ENCODE data around the gene ADGRG1. TPM values are rescaled to one million over a fixed set of nuclear protein-coding genes. Genes with fewer than 3 reads are reported as not detected.

The ADGRG1 gene
- total RNA-seq, 1 experiment from 2014 or later = 13.1 TPM

DNA sequence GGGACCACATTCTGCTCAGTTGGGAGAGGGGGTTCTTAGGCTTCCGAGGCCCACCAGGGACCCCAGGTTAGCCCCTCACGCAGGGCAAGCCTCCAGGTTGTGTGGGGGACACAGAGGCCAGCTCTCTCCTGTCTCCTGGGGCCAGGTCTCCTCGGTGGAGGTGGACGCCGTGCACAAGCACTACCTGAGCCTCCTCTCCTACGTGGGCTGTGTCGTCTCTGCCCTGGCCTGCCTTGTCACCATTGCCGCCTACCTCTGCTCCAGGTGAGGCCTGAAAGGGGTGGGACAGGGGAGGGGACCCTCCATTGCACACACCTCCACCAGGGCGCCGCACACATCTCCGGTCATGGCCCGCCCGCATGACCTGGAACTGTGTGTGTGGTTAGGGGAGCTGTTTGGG lies 28.8 kb downstream of the ADGRG1 start:
- intact Hi-C loops (cut with micrococcal nuclease; ENCODE audit: unreplicated experiment) = no loop called here
- no peak for ATAC-seq
- CTCF ChIA-PET = no interaction called here
- no peaks in the 10 kb centered on the region for H3K9me3 ChIP-seq (ENCODE audit: control insufficient read depth, insufficient read depth, low read depth, low read length)
- no peaks in the 10 kb centered on the region for H3K4me1 ChIP-seq (ENCODE audit: control insufficient read depth, insufficient read depth, low read length)
- in situ Hi-C loops (cut with HindIII; ENCODE audit: low pct_unique_long_range_greater_than_20kb, low sequenced_read_pairs) = no loop called here
- H3K27ac ChIP-seq (ENCODE audit: low read length) = no peak overlapping the region
- no peak for DNase-seq (ENCODE audit: low read depth, low spot score)
- no peaks in the 10 kb centered on the region for H3K27me3 ChIP-seq (ENCODE audit: control insufficient read depth, insufficient read depth, low read length)
- TF ChIP-seq SIN3A (IDR thresholded peaks at IDR 0.05; ENCODE audit: borderline replicate concordance, insufficient read depth, low read depth, low read length) (no peak), TCF7L2 (IDR thresholded peaks at IDR 0.05; ENCODE audit: low read depth, low read length) (no peak), POLR2AphosphoS5 (IDR thresholded peaks at IDR 0.05; ENCODE audit: low read depth, low read length) (no peak), CTCF (IDR thresholded peaks at IDR 0.05) (no peak)
- TF ChIP-seq, protein P1, sequence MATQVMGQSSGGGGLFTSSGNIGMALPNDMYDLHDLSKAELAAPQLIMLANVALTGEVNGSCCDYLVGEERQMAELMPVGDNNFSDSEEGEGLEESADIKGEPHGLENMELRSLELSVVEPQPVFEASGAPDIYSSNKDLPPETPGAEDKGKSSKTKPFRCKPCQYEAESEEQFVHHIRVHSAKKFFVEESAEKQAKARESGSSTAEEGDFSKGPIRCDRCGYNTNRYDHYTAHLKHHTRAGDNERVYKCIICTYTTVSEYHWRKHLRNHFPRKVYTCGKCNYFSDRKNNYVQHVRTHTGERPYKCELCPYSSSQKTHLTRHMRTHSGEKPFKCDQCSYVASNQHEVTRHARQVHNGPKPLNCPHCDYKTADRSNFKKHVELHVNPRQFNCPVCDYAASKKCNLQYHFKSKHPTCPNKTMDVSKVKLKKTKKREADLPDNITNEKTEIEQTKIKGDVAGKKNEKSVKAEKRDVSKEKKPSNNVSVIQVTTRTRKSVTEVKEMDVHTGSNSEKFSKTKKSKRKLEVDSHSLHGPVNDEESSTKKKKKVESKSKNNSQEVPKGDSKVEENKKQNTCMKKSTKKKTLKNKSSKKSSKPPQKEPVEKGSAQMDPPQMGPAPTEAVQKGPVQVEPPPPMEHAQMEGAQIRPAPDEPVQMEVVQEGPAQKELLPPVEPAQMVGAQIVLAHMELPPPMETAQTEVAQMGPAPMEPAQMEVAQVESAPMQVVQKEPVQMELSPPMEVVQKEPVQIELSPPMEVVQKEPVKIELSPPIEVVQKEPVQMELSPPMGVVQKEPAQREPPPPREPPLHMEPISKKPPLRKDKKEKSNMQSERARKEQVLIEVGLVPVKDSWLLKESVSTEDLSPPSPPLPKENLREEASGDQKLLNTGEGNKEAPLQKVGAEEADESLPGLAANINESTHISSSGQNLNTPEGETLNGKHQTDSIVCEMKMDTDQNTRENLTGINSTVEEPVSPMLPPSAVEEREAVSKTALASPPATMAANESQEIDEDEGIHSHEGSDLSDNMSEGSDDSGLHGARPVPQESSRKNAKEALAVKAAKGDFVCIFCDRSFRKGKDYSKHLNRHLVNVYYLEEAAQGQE (IDR thresholded peaks at IDR 0.05; ENCODE audit: insufficient read depth in 1 of 2, low read depth in 2 of 2, low read length in 1 of 2) = no peak
- no peak overlapping the region for H3K4me3 ChIP-seq (ENCODE audit: low read depth in 2 of 2, low read length in 2 of 2)
- POLR2A ChIA-PET = no interaction called here
- no peaks in the 10 kb centered on the region for H3K36me3 ChIP-seq (ENCODE audit: control insufficient read depth, insufficient read depth, low read length)
- no TSS peak for BruUV-seq (replicated peaks)

DNA sequence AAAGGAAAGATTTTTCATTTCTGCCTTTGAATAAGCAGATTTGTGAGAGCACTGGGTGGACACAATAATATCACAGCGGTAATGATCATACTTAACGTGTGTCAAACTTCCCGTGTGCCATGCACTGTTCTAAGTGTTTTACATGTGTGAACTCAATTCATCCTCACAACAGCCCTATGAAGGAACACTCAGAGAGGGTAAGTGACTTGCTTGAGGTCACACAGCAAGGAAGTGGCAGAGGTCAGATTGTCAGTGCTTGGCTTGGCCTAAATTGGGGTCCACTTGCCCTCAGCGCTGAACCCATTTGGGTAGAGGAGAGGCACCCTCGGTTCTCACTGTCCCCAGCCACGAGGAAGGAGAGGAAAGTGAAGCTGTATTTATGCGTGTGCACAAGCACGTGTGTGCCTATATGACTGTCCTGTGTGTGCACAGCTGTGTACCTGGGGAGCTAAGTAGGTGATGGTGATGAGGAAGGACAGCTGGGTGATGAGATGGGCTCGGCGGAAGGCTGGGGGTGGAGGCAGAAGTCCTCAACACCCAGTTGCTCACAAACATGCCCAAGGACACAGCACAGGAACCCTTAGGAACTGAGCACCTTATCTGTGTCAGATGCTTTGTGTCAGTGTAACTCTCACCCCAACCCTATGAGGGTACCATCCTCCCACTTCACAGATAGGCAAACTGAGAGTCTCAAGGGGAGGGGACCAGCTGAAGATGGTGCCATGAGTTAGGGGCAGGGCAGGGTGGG lies 29.9 kb downstream of the ADGRG1 start:
- Histone ChIP-seq H3K4me3 (ENCODE audit: low read depth in 2 of 2, low read length in 2 of 2) (no peak overlapping the region), H3K4me1 (ENCODE audit: control insufficient read depth, insufficient read depth, low read length) (no peaks in the 10 kb centered on the region), H3K27ac (ENCODE audit: low read length) (no peak overlapping the region), H3K27me3 (ENCODE audit: control insufficient read depth, insufficient read depth, low read length) (no peaks in the 10 kb centered on the region), H3K36me3 (ENCODE audit: control insufficient read depth, insufficient read depth, low read length) (no peaks in the 10 kb centered on the region), H3K9me3 (ENCODE audit: control insufficient read depth, insufficient read depth, low read depth, low read length) (no peaks in the 10 kb centered on the region)
- in situ Hi-C loops (cut with HindIII; ENCODE audit: low pct_unique_long_range_greater_than_20kb, low sequenced_read_pairs) = no loop called here
- ChIA-PET POLR2A (no interaction called here), CTCF (no interaction called here)
- DNase-seq (ENCODE audit: low read depth, low spot score) (no peak), ATAC-seq (no peak)
- intact Hi-C loops (cut with micrococcal nuclease; ENCODE audit: unreplicated experiment) = no loop called here
- no TSS peak for BruUV-seq (replicated peaks)
- TF ChIP-seq SIN3A (IDR thresholded peaks at IDR 0.05; ENCODE audit: borderline replicate concordance, insufficient read depth, low read depth, low read length) (no peak), POLR2AphosphoS5 (IDR thresholded peaks at IDR 0.05; ENCODE audit: low read depth, low read length) (no peak), TCF7L2 (IDR thresholded peaks at IDR 0.05; ENCODE audit: low read depth, low read length) (no peak), CTCF (IDR thresholded peaks at IDR 0.05) (no peak)
- TF ChIP-seq, protein P1 (IDR thresholded peaks at IDR 0.05; ENCODE audit: insufficient read depth in 1 of 2, low read depth in 2 of 2, low read length in 1 of 2) = no peak
